ENCODE data around the gene TMEM11.
A peak's percentile ranks its signal among the peaks of the same experiment; 100 is the strongest.

GRCh38 chr17:21245639-21246084, 31.7 kb upstream of the TMEM11 start:
- no peak for TF ChIP-seq CTCF (IDR thresholded peaks at IDR 0.05 in 4 of 5, conservative IDR thresholded peaks at IDR 0.05 in 1 of 5)
- peak in 1 of 2 donors; percentile 16 for TF ChIP-seq POLR2A (IDR thresholded peaks at IDR 0.05)
